Ascending aorta (tissue), 2 donors: Measurements from ENCODE around the gene DUS1L. TPM values are rescaled to one million over a fixed set of nuclear protein-coding genes. Genes with fewer than 3 reads are reported as not detected.

Source experiments
- DNase-seq, 2 donors: peaks; one replicate each; pipeline ENCODE4 v3.0.0-alpha.2; 2019; ENCODE audit warnings: low spot score in 2 of 2
- H3K27ac ChIP-seq, 2 donors: fragments of 200-600 bp; sonication (generic); one replicate each; pipeline ENCODE4 v1.5.1; 2016 to 2017; ENCODE audit warnings: mild to moderate bottlenecking in 1 of 2
- H3K27me3 ChIP-seq: fragments of 200-600 bp; sonication (generic); one replicate; pipeline ENCODE4 v1.5.1; 2017
- H3K36me3 ChIP-seq, 2 donors: fragments of 200-600 bp; sonication (generic); one replicate each; pipeline ENCODE4 v1.5.1; 2016
- H3K4me1 ChIP-seq, 2 donors: fragments of 200-600 bp; sonication (generic); one replicate each; pipeline ENCODE4 v1.5.1; 2016 to 2017; ENCODE audit warnings: mild to moderate bottlenecking in 1 of 2
- H3K4me3 ChIP-seq, 2 donors: fragments of 200-600 bp; sonication (generic); one replicate each; pipeline ENCODE4 v1.5.1; 2016 to 2017; ENCODE audit warnings: mild to moderate bottlenecking in 1 of 2
- H3K9me3 ChIP-seq, 2 donors: fragments of 200-600 bp; sonication (generic); one replicate each; pipeline ENCODE4 v1.5.1; 2016
- CTCF ChIP-seq, 3 experiments: fragments of 200-600 bp in 2 of 3; fragments of 450-650 bp in 1 of 3; sonication (generic) in 2 of 3; IDR thresholded peaks; one replicate each; pipeline ENCODE4 v1.5.1; 2016 to 2019; ENCODE audit warnings: antibody characterized with exemption in 3 of 3, mild to moderate bottlenecking in 1 of 3, moderate library complexity in 1 of 3
- intact Hi-C: fragments of 100-400 bp; cut with DNase I; formaldehyde crosslinking; loops from one replicate; pipeline ENCODE4 v1.15.1; 2023
- total RNA-seq: library from RNA; depleted of rRNA; stranded (reverse); fragments of >200 nt; gene quantifications from one replicate; pipeline ENCODE4 v1.1.0, GENCODE V29; 2016

Gene DUS1L
- total RNA-seq, 1 donor from 2014 or later: 111 TPM

DNA sequence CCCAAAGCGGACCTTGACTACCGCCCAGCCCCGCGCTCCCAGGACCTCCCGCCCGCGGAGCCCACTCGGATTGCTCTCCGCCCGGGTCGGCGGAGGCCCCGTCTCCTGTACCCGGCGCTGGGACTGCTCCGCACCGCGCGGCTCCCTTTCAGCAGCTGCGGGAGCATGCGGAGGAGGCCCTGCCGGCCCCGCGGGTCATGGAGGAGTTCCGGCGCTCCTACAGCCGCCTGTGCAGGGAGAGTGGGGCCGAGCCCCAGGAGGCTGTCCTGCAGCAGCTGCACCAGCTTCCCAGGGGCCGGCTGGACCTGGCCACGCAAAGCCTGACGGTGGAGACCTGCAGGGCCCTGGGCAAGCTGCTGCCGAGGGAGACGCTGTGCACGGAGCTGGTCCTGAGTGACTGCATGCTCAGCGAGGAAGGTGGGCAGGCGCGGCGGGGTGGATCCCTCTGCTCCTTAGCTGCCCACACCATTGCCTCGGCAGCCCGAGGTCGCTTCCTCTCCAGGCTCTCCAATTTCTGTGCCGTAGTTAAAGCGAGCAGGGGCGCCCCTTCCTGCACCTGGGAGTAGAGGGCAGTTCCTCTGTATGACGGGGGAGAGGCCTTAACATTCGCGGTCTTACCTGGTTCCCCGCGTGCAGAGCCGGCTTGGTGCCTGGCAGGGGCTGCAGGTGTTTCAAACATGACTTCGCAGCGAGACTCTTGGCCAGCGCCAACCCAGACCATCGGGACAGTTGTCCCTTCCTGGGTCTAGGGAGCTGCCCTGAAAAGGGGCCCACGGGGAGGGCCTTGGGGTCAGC, 42.0 kb downstream of the DUS1L start:
- no peak for DNase-seq
- Histone ChIP-seq H3K4me1 (peaks cover 12 to 20% of the 10 kb centered on the region in 2 donors), H3K4me3 (peak overlapping the region; percentile 89 to 94), H3K27ac (no peak overlapping the region), H3K27me3 (no peaks in the 10 kb centered on the region), H3K36me3 (peaks cover 0 to 4% of the 10 kb centered on the region in 2 donors), H3K9me3 (no peaks in the 10 kb centered on the region)
- intact Hi-C loops: loop anchor here (1.0 to 5.0 kb wide), 7 partner anchors 14 to 189 kb away; partner anchors contain the start of genes ARHGDIA, ASPSCR1, CCDC57 and DCXR
- TF ChIP-seq CTCF (IDR thresholded peaks at IDR 0.05): no peak

DNA sequence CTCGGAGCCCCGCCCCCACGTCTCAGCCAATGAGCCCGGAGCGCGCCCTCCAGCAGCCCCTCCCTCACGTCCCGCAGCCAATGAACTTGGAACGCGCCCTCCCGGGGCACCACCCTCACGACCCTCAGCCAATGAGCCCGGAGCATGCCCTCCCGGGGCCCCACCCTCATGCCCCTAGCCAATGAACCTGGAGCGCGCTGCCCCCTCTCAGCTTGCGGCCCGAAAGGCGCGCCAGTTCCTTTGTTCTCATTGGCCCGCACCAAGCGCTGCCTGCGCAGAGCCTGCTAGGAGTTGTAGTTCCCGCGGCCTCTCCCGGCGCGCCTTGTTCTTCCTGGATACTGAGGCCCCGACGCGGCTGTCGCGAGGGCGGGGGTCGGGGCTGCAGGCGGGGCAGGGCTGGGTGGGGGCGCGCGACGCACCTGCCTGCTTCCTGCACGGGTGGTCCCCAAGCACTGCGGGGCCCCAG, 42.6 kb downstream of the DUS1L start, which contains the start of gene LRRC45:
Gene LRRC45, plus strand, starts transcription at position 325 of the 466 bp plus-strand sequence. CDS start 339 bp downstream, outside the sequence.
- Histone ChIP-seq H3K36me3 (peaks cover 0 to 10% of the 10 kb centered on the region in 2 donors), H3K4me1 (peaks cover 12 to 20% of the 10 kb centered on the region in 2 donors), H3K9me3 (no peaks in the 10 kb centered on the region), H3K4me3 (peak within 1 kb of the TSS; percentile 89 to 99), H3K27ac (peak within 1 kb of the TSS; percentile 56 to 71), H3K27me3 (no peaks in the 10 kb centered on the region)
- intact Hi-C loops: loop anchor here (1.0 to 5.0 kb wide), 8 partner anchors 14 to 189 kb away; partner anchors contain the start of genes ARHGDIA, ASPSCR1, CCDC57 and DCXR
- no peak for TF ChIP-seq CTCF (IDR thresholded peaks at IDR 0.05)
- DNase-seq: peak; percentile 99 to 100

- no peak for TF ChIP-seq CTCF (IDR thresholded peaks at IDR 0.05)
- DNase-seq: no peak
- no peaks in the 10 kb centered on the region for H3K9me3 ChIP-seq
- H3K36me3 ChIP-seq: peaks cover 0 to 14% of the 10 kb centered on the region in 2 donors
- peaks cover 12 to 20% of the 10 kb centered on the region in 2 donors for H3K4me1 ChIP-seq
- H3K4me3 ChIP-seq: peak within 1 kb of the TSS; percentile 89 to 99
- intact Hi-C loops: loop anchor here (1.0 to 5.0 kb wide), 5 partner anchors 18 to 190 kb away; partner anchors contain the start of genes ARHGDIA, CCDC57, GPS1 and PCYT2
- peak within 1 kb of the TSS; percentile 56 to 71 for H3K27ac ChIP-seq
- H3K27me3 ChIP-seq: no peaks in the 10 kb centered on the region
These were observed 43.2 kb downstream of the DUS1L start, which contains the start of gene CENPX for GRCh38 chr17:82022310-82022980. Gene CENPX (minus strand): TSS chr17:82022878. CDS start chr17:82022861, 17 bp downstream.

DNA sequence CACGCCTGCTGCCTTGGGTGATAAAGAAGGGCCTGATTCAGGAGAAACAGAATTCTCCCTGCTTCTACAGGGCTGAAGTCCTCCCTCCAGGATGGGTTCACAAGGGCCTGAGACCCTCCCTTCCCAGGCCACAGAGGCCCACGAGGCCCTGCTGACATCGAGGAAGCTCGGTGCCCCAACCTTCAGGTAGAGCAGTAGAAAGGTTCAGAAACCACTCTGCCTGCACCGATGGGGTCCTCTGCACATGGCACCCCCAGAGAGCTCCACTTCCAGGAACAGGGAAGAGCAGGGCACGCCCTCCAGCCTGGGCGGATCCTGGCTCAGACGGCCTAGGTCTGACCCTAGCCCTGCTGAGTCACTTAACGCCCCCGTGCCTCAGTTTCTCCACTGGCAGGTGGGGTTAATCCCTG, 43.7 kb downstream of the DUS1L start:
- H3K4me1 ChIP-seq: peaks cover 12 to 20% of the 10 kb centered on the region in 2 donors
- H3K27ac ChIP-seq: peak overlapping the region in 1 of 2 donors; percentile 71
- no peaks in the 10 kb centered on the region for H3K9me3 ChIP-seq
- peaks cover 0 to 14% of the 10 kb centered on the region in 2 donors for H3K36me3 ChIP-seq
- no peaks in the 10 kb centered on the region for H3K27me3 ChIP-seq
- no peak for TF ChIP-seq CTCF (IDR thresholded peaks at IDR 0.05)
- H3K4me3 ChIP-seq: peak overlapping the region; percentile 80 to 99
- no peak for DNase-seq
- intact Hi-C loops: loop anchor here (1.0 to 5.0 kb wide), 6 partner anchors 18 to 190 kb away; partner anchors contain the start of genes ARHGDIA, CCDC57, GPS1 and PCYT2
